HG02938 (cell line): Measurements from ENCODE around the gene RALGAPA2.

ENCODE experiments used
- ATAC-seq: cut with Tn5 transposase; IDR thresholded peaks from one replicate; pipeline ENCODE4 v1.9.1; 2021; ENCODE audit warnings: mild to moderate bottlenecking, moderate library complexity; ENCODE audit not compliant: unreplicated experiment

The RALGAPA2 gene

GRCh38 chr20:20582734-20583133 lies 129.7 kb downstream of the RALGAPA2 start:
- no peak for ATAC-seq

- no peak for ATAC-seq
Observed at GRCh38 chr20:20580139-20580538, 132.3 kb downstream of the RALGAPA2 start.

- ATAC-seq: no peak
Observed at GRCh38 chr20:20578838-20579237, 133.6 kb downstream of the RALGAPA2 start.

- ATAC-seq: no peak
Observed at GRCh38 chr20:20573797-20574196, 138.6 kb downstream of the RALGAPA2 start.

- no peak for ATAC-seq
Observed at GRCh38 chr20:20571068-20571780, 141.2 kb downstream of the RALGAPA2 start.

GRCh38 chr20:20568604-20569205 lies 143.7 kb downstream of the RALGAPA2 start:
- ATAC-seq: no peak

- no peak for ATAC-seq
Observed at GRCh38 chr20:20567712-20568111, 144.7 kb downstream of the RALGAPA2 start.

- no peak for ATAC-seq
Observed at GRCh38 chr20:20566516-20566915, 145.9 kb downstream of the RALGAPA2 start.

- no peak for ATAC-seq
Observed at GRCh38 chr20:20564279-20564678, 148.2 kb downstream of the RALGAPA2 start.

- ATAC-seq: no peak
Observed at GRCh38 chr20:20562507-20562906, 149.9 kb downstream of the RALGAPA2 start.

- ATAC-seq: peak; percentile 68
Observed at GRCh38 chr20:20561841-20562240, 150.6 kb downstream of the RALGAPA2 start.

- ATAC-seq: no peak
Observed at GRCh38 chr20:20561172-20561571, 151.3 kb downstream of the RALGAPA2 start.

- ATAC-seq: no peak
Observed at GRCh38 chr20:20557406-20557805, 155.0 kb downstream of the RALGAPA2 start.

GRCh38 chr20:20555838-20556237 lies 156.6 kb downstream of the RALGAPA2 start:
- no peak for ATAC-seq

GRCh38 chr20:20554951-20555350 lies 157.5 kb downstream of the RALGAPA2 start:
- ATAC-seq: no peak

GRCh38 chr20:20553541-20553940 lies 158.9 kb downstream of the RALGAPA2 start:
- no peak for ATAC-seq

GRCh38 chr20:20552076-20552475 lies 160.4 kb downstream of the RALGAPA2 start:
- no peak for ATAC-seq

- ATAC-seq: no peak
Observed at GRCh38 chr20:20551409-20551808, 161.0 kb downstream of the RALGAPA2 start.

GRCh38 chr20:20549704-20550103 lies 162.7 kb downstream of the RALGAPA2 start:
- ATAC-seq: no peak

GRCh38 chr20:20549267-20549612 lies 163.2 kb downstream of the RALGAPA2 start:
- no peak for ATAC-seq

GRCh38 chr20:20548527-20549266 lies 163.7 kb downstream of the RALGAPA2 start:
- no peak for ATAC-seq

- ATAC-seq: no peak
Observed at GRCh38 chr20:20547876-20548266, 164.6 kb downstream of the RALGAPA2 start.
